SU-DHL-6 (cell line): ENCODE measurements around the gene FAM110A.
"Not testable (repeated sequence)": the region's sequence is repeated elsewhere in the genome, so short reads cannot be mapped to it uniquely, and the experiment has no call there.

Source experiments
- H2AFZ ChIP-seq: fragments of 200-600 bp; sonication (generic); 2 replicates; pipeline ENCODE4 v1.6.1; 2014; ENCODE audit warnings: low read depth, mild to moderate bottlenecking, moderate library complexity, mixed read lengths, antibody characterized with exemption, low read length; ENCODE audit not compliant: severe bottlenecking
- H3F3A ChIP-seq: fragments of 200-600 bp; shearing (Covaris generic); 2 replicates; pipeline ENCODE4 v1.6.0; 2016; ENCODE audit warnings: antibody characterized with exemption, mild to moderate bottlenecking; ENCODE audit not compliant: insufficient read depth
- H3K27ac ChIP-seq: fragments of 200-600 bp; sonication (generic); 2 replicates; pipeline ENCODE4 v1.5.1; 2016; ENCODE audit warnings: low read depth, mild to moderate bottlenecking, low read length, moderate library complexity, mixed read lengths
- H3K27me3 ChIP-seq: fragments of 200-600 bp; sonication (generic), shearing (Covaris generic); 2 replicates; pipeline ENCODE4 v1.6.0; 2014; ENCODE audit warnings: mild to moderate bottlenecking, low read length
- H3K36me3 ChIP-seq: fragments of 200-600 bp; sonication (generic); 2 replicates; pipeline ENCODE4 v1.6.1; 2014; ENCODE audit warnings: mild to moderate bottlenecking, low read length, mixed read lengths
- H3K4me2 ChIP-seq: fragments of 300-600, 200-600 bp; shearing (Covaris generic), sonication (generic); 2 replicates; pipeline ENCODE4 v1.6.0; 2014; ENCODE audit warnings: low read length, low read depth, mild to moderate bottlenecking; ENCODE audit not compliant: poor library complexity, severe bottlenecking
- H3K4me3 ChIP-seq: fragments of 200-600 bp; sonication (generic); 2 replicates; pipeline ENCODE4 v1.5.1; 2014; ENCODE audit warnings: antibody characterized with exemption, low read length, mild to moderate bottlenecking, mixed read lengths; ENCODE audit not compliant: insufficient read depth, poor library complexity, severe bottlenecking
- H3K79me2 ChIP-seq: fragments of 200-600 bp; sonication (generic); 2 replicates; pipeline ENCODE4 v1.6.1; 2014; ENCODE audit warnings: mild to moderate bottlenecking, low read length, moderate library complexity; ENCODE audit not compliant: insufficient read depth
- H3K9ac ChIP-seq: fragments of 200-600 bp; sonication (generic); 2 replicates; pipeline ENCODE4 v1.7.0; 2014; ENCODE audit warnings: mild to moderate bottlenecking, low read length
- H3K9me2 ChIP-seq: fragments of 200-600 bp; sonication (generic); replicated peaks from 2 replicates; pipeline ENCODE4 v1.6.1; 2014; ENCODE audit warnings: low read length; ENCODE audit not compliant: insufficient read depth
- H3K9me3 ChIP-seq: fragments of 200-600 bp; sonication (generic); 2 replicates; pipeline ENCODE4 v1.6.1; 2014; ENCODE audit warnings: low read length, mixed read lengths; ENCODE audit not compliant: insufficient read depth
- H4K20me1 ChIP-seq: fragments of 200-600 bp; sonication (generic); 2 replicates; pipeline ENCODE4 v1.6.1; 2014; ENCODE audit warnings: low read depth, mild to moderate bottlenecking, antibody characterized with exemption, low read length, moderate library complexity, mixed read lengths
- CTCF ChIP-seq: fragments of 200-600 bp; sonication (generic); IDR thresholded peaks from one replicate; pipeline ENCODE4 v1.5.1; 2017; ENCODE audit warnings: antibody characterized with exemption, mild to moderate bottlenecking, low read length, moderate library complexity; ENCODE audit not compliant: insufficient read depth, poor library complexity, severe bottlenecking
- EZH2phosphoT487 ChIP-seq: fragments of 200-600 bp; sonication (generic), shearing (Covaris generic); conservative IDR thresholded peaks from 2 replicates; pipeline ENCODE4 v1.6.1; 2018; ENCODE audit warnings: mild to moderate bottlenecking, antibody characterized with exemption, low read length, moderate library complexity, mixed read lengths

Gene FAM110A

GRCh38 chr20:846894-847278, 13.4 kb downstream of the FAM110A start:
- no peaks in the 10 kb centered on the region for H3K27me3 ChIP-seq
- no peaks in the 10 kb centered on the region for H3F3A ChIP-seq
- peak overlapping the region; percentile 47 for H3K4me2 ChIP-seq
- H3K9ac ChIP-seq, result peak overlapping the region; percentile 21
- H3K4me3 ChIP-seq, result no peak overlapping the region
- peak overlapping the region; percentile 62 for H3K27ac ChIP-seq
- TF ChIP-seq CTCF, result no peak
- no peaks in the 10 kb centered on the region for H4K20me1 ChIP-seq
- no peaks in the 10 kb centered on the region for H3K36me3 ChIP-seq
- no peaks in the 10 kb centered on the region for H3K9me2 ChIP-seq
- no peaks in the 10 kb centered on the region for H3K9me3 ChIP-seq
- peak overlapping the region; percentile 6 for H2AFZ ChIP-seq
- no peaks in the 10 kb centered on the region for H3K79me2 ChIP-seq

GRCh38 chr20:848193-848592, 14.7 kb downstream of the FAM110A start:
- Histone ChIP-seq H3K4me2 (no peak overlapping the region), H3K36me3 (no peaks in the 10 kb centered on the region), H3K9ac (no peak overlapping the region), H3K9me2 (no peaks in the 10 kb centered on the region), H3K9me3 (no peaks in the 10 kb centered on the region), H3K4me3 (no peak overlapping the region), H3F3A (no peaks in the 10 kb centered on the region), H3K27ac (no peak overlapping the region), H2AFZ (no peak overlapping the region), H3K27me3 (no peaks in the 10 kb centered on the region), H4K20me1 (no peaks in the 10 kb centered on the region), H3K79me2 (no peaks in the 10 kb centered on the region)
- TF ChIP-seq CTCF, result no peak
- no peak for TF ChIP-seq EZH2phosphoT487

GRCh38 chr20:848731-849130, 15.2 kb downstream of the FAM110A start:
- H3F3A ChIP-seq, H3K79me2 ChIP-seq, H3K4me3 ChIP-seq, H2AFZ ChIP-seq, H3K27ac ChIP-seq, H3K9ac ChIP-seq, H3K9me3 ChIP-seq, H3K9me2 ChIP-seq, H3K4me2 ChIP-seq, H3K27me3 ChIP-seq, H4K20me1 ChIP-seq, H3K36me3 ChIP-seq: not testable (repeated sequence)

- Histone ChIP-seq H2AFZ (no peak overlapping the region), H3K9ac (no peak overlapping the region), H3K4me3 (no peak overlapping the region), H3F3A (no peaks in the 10 kb centered on the region), H3K36me3 (no peaks in the 10 kb centered on the region), H3K27me3 (no peaks in the 10 kb centered on the region), H3K9me3 (no peaks in the 10 kb centered on the region), H3K27ac (no peak overlapping the region), H4K20me1 (no peaks in the 10 kb centered on the region), H3K4me2 (no peak overlapping the region), H3K9me2 (no peaks in the 10 kb centered on the region), H3K79me2 (no peaks in the 10 kb centered on the region)
- no peak for TF ChIP-seq EZH2phosphoT487
- TF ChIP-seq CTCF, result no peak
These were observed 20.0 kb downstream of the FAM110A start for GRCh38 chr20:853406-853996.
